Activated CD4-positive, alpha-beta T cell treated with anti-CD3 and anti-CD28 coated beads, Interleukin-2, Interleukin-4, amounts not matched to agents 100 ng/mL and 50 ng/mL, durations not matched to agents 16 hours and 8 hours (primary cell): ENCODE measurements around the gene TXLNG.

ENCODE experiments used
- DNase-seq: peaks from one replicate; pipeline ENCODE4 v3.0.0-alpha.2; 2020; ENCODE audit warnings: low spot score

Gene TXLNG

GRCh38 chrX:16874458-16875095 lies 88.3 kb downstream of the TXLNG start:
- no peak for DNase-seq

- no peak for DNase-seq
These were observed 90.4 kb downstream of the TXLNG start for GRCh38 chrX:16876696-16877095.

- DNase-seq: no peak
These were observed 95.9 kb downstream of the TXLNG start for GRCh38 chrX:16882169-16882568.

DNA sequence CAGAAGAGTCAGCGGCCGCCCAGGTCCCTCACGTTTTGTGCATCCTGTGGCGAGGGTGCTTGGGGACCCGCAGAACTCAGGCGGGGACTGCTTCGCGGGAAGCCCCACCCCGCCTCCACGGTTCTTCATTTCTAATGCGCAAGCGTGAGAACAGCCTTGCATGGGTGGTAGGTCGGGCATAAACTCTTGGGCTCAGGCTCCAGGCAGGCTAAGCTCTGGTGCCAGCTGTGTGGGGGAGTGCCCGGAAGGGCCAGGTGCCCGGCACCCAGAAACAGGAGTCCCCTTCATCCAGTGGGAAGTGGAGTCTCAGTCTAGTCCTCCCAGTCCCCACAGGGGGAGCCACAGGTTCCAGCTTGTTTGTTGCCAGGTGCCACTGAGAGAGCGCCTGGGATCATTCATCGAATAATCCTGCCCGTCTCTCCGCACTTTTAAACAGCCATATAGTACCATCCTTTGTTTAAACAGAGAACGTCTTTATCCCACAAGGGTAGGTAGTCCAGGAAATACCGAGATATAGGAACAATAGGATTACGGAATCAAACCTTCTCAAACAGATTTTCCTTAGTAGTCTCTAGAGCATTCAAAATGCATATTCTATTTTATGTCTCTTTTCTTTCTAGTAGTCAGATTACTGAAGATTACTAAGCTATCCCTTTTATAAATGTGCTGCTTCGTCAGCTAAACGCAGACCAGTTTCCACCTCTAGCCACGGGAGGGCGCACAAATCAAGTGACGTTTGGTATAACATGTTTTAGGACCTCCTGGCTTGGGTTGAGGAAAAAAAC lies 96.6 kb downstream of the TXLNG start:
- peak; percentile 60 for DNase-seq

GRCh38 chrX:16883487-16883804 lies 97.2 kb downstream of the TXLNG start:
- DNase-seq: no peak

DNA sequence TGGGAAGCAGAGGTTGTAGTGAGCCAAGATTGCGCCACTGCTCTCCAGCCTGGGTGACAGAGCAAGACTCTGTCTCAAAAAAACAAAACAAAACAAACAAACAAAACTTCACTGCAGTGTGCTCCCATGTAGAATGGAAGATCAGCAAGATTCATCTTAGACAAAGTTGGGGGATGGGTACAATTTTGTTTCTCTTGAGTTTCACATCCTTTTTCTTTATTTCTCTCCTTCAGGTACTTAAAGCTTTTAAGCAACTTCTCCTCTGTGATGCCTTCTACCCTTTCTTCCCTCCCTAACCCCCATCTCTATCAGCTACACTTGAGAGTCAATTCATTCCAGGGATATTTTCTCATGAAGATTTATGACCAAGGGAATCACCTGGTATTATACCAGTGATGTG lies 99.4 kb downstream of the TXLNG start:
- no peak for DNase-seq

GRCh38 chrX:16892504-16893362 lies 106.5 kb downstream of the TXLNG start:
- peak; percentile 80 for DNase-seq
